GM12865 (cell line): ENCODE measurements around the gene GABRB2.

Experiments used
- DNase-seq: peaks from one replicate; pipeline ENCODE4 v3.0.0; 2010; ENCODE audit warnings: low read depth
- H3K4me3 ChIP-seq: 2 replicates; pipeline ENCODE4 v1.5.1; 2011; ENCODE audit warnings: mild to moderate bottlenecking, low read depth, low read length, control low read depth
- TF ChIP-seq, protein P1 (sequence below): IDR thresholded peaks from 2 replicates; pipeline ENCODE4 v1.5.1; 2011; ENCODE audit warnings: low read length, control low read depth, low read depth, inconsistent platforms; ENCODE audit not compliant: insufficient read depth; ENCODE audit errors: missing control alignments

Gene GABRB2

DNA sequence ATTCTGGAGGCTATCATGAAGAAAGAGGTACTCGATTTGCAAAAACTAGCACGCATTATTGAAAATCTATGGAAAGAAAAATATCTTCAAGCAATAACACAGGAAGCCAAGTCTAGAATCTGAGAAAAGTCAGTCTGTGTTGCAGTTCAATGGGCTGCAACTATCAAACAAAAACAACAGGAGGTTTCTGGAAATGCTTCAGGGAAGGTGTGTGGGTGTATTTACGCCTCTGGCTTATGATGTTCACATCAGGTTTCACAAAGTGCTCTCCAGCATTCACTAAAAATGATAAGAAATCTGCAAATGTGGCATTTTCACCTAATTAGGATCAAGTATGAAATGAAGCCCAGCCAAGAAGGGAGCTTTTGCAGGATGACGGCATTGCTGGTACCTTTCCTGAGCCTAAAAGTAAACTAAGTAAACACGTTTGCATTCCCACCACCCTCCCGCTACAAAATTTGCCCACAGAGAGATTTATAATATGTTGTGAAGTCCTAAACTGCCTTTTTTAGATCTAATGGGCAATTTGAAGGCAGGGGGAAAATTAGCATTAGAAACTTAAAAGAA, 146.4 kb downstream of the GABRB2 start:
- DNase-seq: no peak
- no peak overlapping the region for H3K4me3 ChIP-seq
- TF ChIP-seq, protein P1, sequence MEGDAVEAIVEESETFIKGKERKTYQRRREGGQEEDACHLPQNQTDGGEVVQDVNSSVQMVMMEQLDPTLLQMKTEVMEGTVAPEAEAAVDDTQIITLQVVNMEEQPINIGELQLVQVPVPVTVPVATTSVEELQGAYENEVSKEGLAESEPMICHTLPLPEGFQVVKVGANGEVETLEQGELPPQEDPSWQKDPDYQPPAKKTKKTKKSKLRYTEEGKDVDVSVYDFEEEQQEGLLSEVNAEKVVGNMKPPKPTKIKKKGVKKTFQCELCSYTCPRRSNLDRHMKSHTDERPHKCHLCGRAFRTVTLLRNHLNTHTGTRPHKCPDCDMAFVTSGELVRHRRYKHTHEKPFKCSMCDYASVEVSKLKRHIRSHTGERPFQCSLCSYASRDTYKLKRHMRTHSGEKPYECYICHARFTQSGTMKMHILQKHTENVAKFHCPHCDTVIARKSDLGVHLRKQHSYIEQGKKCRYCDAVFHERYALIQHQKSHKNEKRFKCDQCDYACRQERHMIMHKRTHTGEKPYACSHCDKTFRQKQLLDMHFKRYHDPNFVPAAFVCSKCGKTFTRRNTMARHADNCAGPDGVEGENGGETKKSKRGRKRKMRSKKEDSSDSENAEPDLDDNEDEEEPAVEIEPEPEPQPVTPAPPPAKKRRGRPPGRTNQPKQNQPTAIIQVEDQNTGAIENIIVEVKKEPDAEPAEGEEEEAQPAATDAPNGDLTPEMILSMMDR: no peak

DNA sequence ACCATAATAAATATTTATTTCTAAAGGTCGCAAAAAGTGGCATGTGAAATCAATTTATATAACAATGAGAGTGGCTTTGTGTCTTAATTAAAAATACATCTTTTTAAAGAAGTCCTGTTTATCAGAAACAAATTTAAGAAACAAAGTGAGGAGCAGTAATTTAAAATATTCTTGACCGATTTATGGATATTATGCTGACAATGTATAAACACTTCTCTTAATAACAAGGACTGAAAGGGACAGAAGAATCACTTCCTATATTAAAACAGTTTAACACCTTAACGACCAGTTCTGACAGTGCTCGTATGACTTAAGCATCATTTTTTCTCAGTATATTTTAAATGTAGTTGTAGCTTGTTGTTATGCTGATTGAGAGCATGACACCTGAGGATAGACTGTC, 149.1 kb downstream of the GABRB2 start:
- TF ChIP-seq, protein P1: no peak
- no peak for DNase-seq
- no peak overlapping the region for H3K4me3 ChIP-seq

DNA sequence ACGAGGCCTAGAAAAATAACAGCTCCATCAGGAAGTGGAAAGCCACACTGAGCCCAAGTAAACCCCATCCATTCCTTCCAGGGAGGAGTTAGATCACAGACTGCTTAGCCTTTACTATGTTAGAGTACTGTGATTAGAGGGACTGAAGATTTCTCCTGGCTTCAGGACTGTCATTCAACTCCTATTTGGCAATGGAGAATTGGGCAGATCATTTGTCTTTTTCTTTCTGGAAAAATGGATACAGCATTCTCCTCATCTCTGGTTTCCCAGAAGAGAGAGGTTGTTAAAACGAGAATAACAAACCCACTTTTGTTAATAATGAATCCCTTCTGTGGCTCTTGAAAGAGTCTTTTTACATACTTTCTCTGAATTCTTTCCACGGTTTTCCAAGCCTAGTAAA, 150.4 kb downstream of the GABRB2 start:
- no peak for DNase-seq
- TF ChIP-seq, protein P1: no peak
- no peak overlapping the region for H3K4me3 ChIP-seq

DNA sequence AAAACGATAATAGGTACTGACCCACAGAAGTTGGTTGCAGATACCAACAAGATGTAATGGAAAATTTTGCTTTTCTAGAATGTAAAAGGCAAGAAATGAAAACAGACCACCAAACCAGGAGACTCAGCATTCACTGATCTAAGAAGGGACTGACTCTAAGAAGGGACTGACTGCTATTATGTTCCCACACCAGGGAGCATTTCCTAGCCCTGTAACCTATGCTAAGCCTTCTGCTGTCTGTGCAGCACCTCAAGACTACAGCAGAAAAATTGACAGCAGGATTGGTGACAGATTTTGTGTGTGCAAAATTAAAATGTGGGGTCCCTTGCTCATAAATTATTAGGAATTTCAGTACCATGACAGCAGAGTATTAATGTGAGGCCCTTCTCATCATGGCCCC, 154.8 kb downstream of the GABRB2 start:
- no peak for DNase-seq
- no peak overlapping the region for H3K4me3 ChIP-seq
- TF ChIP-seq, protein P1: no peak

DNA sequence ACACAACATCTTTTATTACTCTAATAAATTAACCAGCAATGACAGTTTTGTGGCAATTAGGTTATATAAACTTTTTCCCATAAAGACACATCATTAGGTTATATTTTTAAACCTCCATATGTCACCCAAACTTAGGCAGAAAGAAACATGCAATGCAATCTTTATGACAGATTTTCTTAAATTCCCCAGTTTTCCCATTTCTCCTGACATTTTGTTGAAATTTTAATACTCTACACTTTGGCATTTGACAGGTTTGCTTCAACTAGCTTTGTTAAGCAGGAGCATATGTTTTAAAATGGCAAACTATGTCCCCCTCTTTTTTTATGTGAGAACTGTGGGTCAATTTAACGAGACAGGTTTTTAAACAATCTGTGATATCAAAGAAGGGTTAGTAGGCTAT, 155.5 kb downstream of the GABRB2 start:
- DNase-seq: no peak
- H3K4me3 ChIP-seq: no peak overlapping the region
- TF ChIP-seq, protein P1: no peak

DNA sequence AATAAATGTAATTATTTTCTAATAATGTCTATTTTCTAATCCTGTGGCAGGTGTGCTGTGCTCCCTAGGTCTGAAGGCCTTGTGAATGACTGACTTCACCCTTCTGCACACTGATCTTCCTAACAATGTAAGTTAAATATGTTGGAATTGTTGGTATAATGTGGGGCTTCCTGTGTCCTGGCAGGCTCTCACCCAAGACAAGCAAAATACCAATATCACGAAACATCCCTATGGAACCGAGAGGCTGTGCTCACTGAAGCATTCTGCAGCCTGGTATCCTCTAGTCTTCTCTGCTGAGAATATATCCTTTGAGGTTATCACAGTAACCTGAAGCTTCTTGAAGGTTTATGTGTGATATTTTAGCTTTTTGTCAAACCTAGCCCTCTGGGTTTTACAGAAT, 159.4 kb downstream of the GABRB2 start:
- TF ChIP-seq, protein P1: no peak
- no peak for DNase-seq
- H3K4me3 ChIP-seq: no peak overlapping the region

DNA sequence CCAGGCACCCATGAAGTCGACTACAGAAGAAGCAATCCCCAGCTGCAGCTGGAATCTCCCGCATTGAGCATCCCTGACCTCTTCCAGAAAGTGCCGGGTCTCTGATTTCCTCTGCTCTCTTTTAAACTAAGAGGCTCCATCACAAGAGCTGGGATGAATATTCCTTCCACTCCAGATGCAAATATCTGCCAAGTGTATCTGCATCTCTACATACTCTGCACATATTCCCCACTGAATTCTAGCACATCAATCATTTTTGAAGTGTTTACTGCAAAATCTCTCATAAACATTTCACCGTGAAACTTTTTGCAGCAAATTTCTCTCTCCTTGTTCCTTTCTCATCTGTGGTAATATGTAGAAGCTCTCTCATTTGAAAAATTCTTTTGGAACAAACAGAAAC, 161.5 kb downstream of the GABRB2 start:
- no peak for DNase-seq
- no peak overlapping the region for H3K4me3 ChIP-seq

More for the DNA sequence above, 161.5 kb downstream of the GABRB2 start:
- TF ChIP-seq, protein P1: no peak
